MCF 10A (cell line): ENCODE measurements around the gene TNNI2. TPM values are rescaled to one million over a fixed set of nuclear protein-coding genes. Genes with fewer than 3 reads are reported as not detected.

Source experiments
- BruUV-seq: library from RNA; stranded (reverse); fragments of 400-500 nt; replicated peaks from 2 replicates; lab custom pipeline; 2021; lab: Mats Ljungman, UMichigan
- CTCF ChIA-PET: fragments of 300-600 bp; sonication (Branson Sonifier 250); formaldehyde crosslinking; extraction: SDS; loops from one replicate; lab custom pipeline; 2021; ENCODE audit warnings: antibody characterized with exemption, inconsistent platforms; lab: Yijun Ruan, JAX
- POLR2A ChIA-PET: fragments of 300-600, 350-650 bp; sonication (Branson Sonifier 250); formaldehyde crosslinking; extraction: SDS; loops from one replicate; lab custom pipeline; 2020; ENCODE audit warnings: antibody characterized with exemption, inconsistent platforms; lab: Yijun Ruan, JAX
- DNase-seq: peaks from one replicate; pipeline ENCODE4 v3.0.0-alpha.2; 2018; ENCODE audit not compliant: unreplicated experiment
- H3K27ac Mint-ChIP-seq: one replicate; pipeline ENCODE4 v1.8.0; 2022; ENCODE audit warnings: mild to moderate bottlenecking, low read depth, mixed read lengths; ENCODE audit not compliant: unreplicated experiment
- H3K27me3 Mint-ChIP-seq: one replicate; pipeline ENCODE4 v1.8.0; 2022; ENCODE audit warnings: mixed read lengths; ENCODE audit not compliant: insufficient read depth, unreplicated experiment
- H3K36me3 Mint-ChIP-seq: one replicate; pipeline ENCODE4 v1.8.0; 2022; ENCODE audit warnings: mild to moderate bottlenecking, moderate library complexity, mixed read lengths; ENCODE audit not compliant: insufficient read depth, unreplicated experiment
- H3K4me1 Mint-ChIP-seq: one replicate; pipeline ENCODE4 v1.8.0; 2022; ENCODE audit warnings: mixed read lengths; ENCODE audit not compliant: insufficient read depth, unreplicated experiment
- H3K4me3 Mint-ChIP-seq: one replicate; pipeline ENCODE4 v1.8.0; 2022; ENCODE audit warnings: mild to moderate bottlenecking, moderate library complexity, mixed read lengths; ENCODE audit not compliant: unreplicated experiment
- H3K9me3 Mint-ChIP-seq: one replicate; pipeline ENCODE4 v1.8.0; 2022; ENCODE audit warnings: mixed read lengths; ENCODE audit not compliant: unreplicated experiment
- CTCF ChIP-seq: fragments of 200-600 bp; IDR thresholded peaks from one replicate; pipeline ENCODE4 v1.8.0; 2022; ENCODE audit warnings: antibody characterized with exemption, mild to moderate bottlenecking; ENCODE audit not compliant: unreplicated experiment
- intact Hi-C: fragments of 100-400 bp; cut with micrococcal nuclease; formaldehyde crosslinking; loops from 2 replicates; pipeline ENCODE4 v1.14.1; 2022
- total RNA-seq: library from RNA; stranded (reverse); gene quantifications from 2 replicates; pipeline ENCODE4 v1.2.3, GENCODE V29; 2022

The TNNI2 gene
- total RNA-seq, 1 experiment from 2014 or later = 77.7 TPM

- intact Hi-C loops = no loop called here
- H3K4me1 Mint-ChIP-seq = no peaks in the 10 kb centered on the region
- no TSS peak for BruUV-seq
- POLR2A ChIA-PET = interaction anchor here (1.2 kb wide), 1 partner anchor 22 kb away, joined by 3 read pairs; no protein-coding TSS in a partner anchor
- no peaks in the 10 kb centered on the region for H3K27me3 Mint-ChIP-seq
- TF ChIP-seq CTCF = no peak
- H3K9me3 Mint-ChIP-seq = no peaks in the 10 kb centered on the region
- no peak overlapping the region for H3K4me3 Mint-ChIP-seq
- peaks cover 4% of the 10 kb centered on the region for H3K36me3 Mint-ChIP-seq
- CTCF ChIA-PET = interaction anchor here (0.5 to 1.7 kb wide), 3 partner anchors 22 to 160 kb away, joined by 3 to 4 read pairs (median 4); no protein-coding TSS in a partner anchor
- no peak for DNase-seq
- H3K27ac Mint-ChIP-seq = no peak overlapping the region
These were observed 15.6 kb downstream of the TNNI2 start for GRCh38 chr11:1854132-1854948.

- no TSS peak for BruUV-seq
- no peak for TF ChIP-seq CTCF
- Mint-ChIP-seq H3K4me3 (no peak overlapping the region), H3K4me1 (no peaks in the 10 kb centered on the region), H3K9me3 (no peaks in the 10 kb centered on the region), H3K27me3 (no peaks in the 10 kb centered on the region), H3K27ac (no peak overlapping the region), H3K36me3 (no peaks in the 10 kb centered on the region)
- POLR2A ChIA-PET = interaction anchor here (0.6 kb wide), 1 partner anchor 109 kb away, joined by 3 read pairs; no protein-coding TSS in a partner anchor
- DNase-seq = no peak
- intact Hi-C loops = no loop called here
- CTCF ChIA-PET = interaction anchor here (0.5 to 0.9 kb wide), 4 partner anchors 139 to 750 kb away, joined by 3 to 4 read pairs (median 4); no protein-coding TSS in a partner anchor
These were observed 16.4 kb downstream of the TNNI2 start for GRCh38 chr11:1854949-1855885.

GRCh38 chr11:1855886-1856265 lies 17.1 kb downstream of the TNNI2 start:
- intact Hi-C loops = no loop called here
- H3K36me3 Mint-ChIP-seq = no peaks in the 10 kb centered on the region
- ChIA-PET CTCF (interaction anchor here (0.7 to 0.9 kb wide), 3 partner anchors 93 to 750 kb away, joined by 3 read pairs; no protein-coding TSS in a partner anchor), POLR2A (interaction anchor here (0.6 kb wide), 1 partner anchor 110 kb away, joined by 3 read pairs; no protein-coding TSS in a partner anchor)
- no peaks in the 10 kb centered on the region for H3K9me3 Mint-ChIP-seq
- no peak for TF ChIP-seq CTCF
- no peak overlapping the region for H3K4me3 Mint-ChIP-seq
- DNase-seq = no peak
- H3K27ac Mint-ChIP-seq = no peak overlapping the region
- no peaks in the 10 kb centered on the region for H3K27me3 Mint-ChIP-seq
- BruUV-seq = no TSS peak
- H3K4me1 Mint-ChIP-seq = no peaks in the 10 kb centered on the region
